ENCODE results near the gene NOL11.
A peak's percentile ranks its signal among the peaks of the same experiment; 100 is the strongest.
"Not testable (repeated sequence)": the region's sequence is repeated elsewhere in the genome, so short reads cannot be mapped to it uniquely, and the experiment has no call there.

NOL11 gene

GRCh38 chr17:67725373-67725791, 7.6 kb downstream of the NOL11 start:
- Histone ChIP-seq H3K27ac (replicated peaks) (peak overlapping the region; percentile 1; the same call in 1 of the 2 replicates), H3K27me3 (ENCODE audit: insufficient read depth, poor library complexity, severe bottlenecking) (no peaks in the 10 kb centered on the region), H3K4me3 (replicated peaks; ENCODE audit: insufficient read depth, low read length) (no peak overlapping the region)
- DNase-seq (ENCODE audit: low read depth in 1 of 2, low spot score in 1 of 2) = no peak
- no peak for TF ChIP-seq POLR2AphosphoS5 (IDR thresholded peaks at IDR 0.05; ENCODE audit: low read depth)
- TF ChIP-seq SPI1 (IDR thresholded peaks at IDR 0.05; ENCODE audit: borderline replicate concordance, low read depth) = no peak
- no peak for TF ChIP-seq CTCF (IDR thresholded peaks at IDR 0.05; ENCODE audit: insufficient read depth, low read length)
- TF ChIP-seq GABPA (IDR thresholded peaks at IDR 0.05; ENCODE audit: low read depth) = no peak
- TF ChIP-seq REST (IDR thresholded peaks at IDR 0.05; ENCODE audit: insufficient replicate concordance, low read depth) = no peak

GRCh38 chr17:67725807-67726206, 8.1 kb downstream of the NOL11 start:
- Histone ChIP-seq H3K4me3 (replicated peaks; ENCODE audit: insufficient read depth, low read length) (no peak overlapping the region), H3K27ac (replicated peaks) (0 out of 2 replicates have a peak overlapping the region, but pooled peaks have one; percentile 1), H3K27me3 (ENCODE audit: insufficient read depth, poor library complexity, severe bottlenecking) (no peaks in the 10 kb centered on the region)
- TF ChIP-seq SPI1 (IDR thresholded peaks at IDR 0.05; ENCODE audit: borderline replicate concordance, low read depth) = no peak
- no peak for TF ChIP-seq CTCF (IDR thresholded peaks at IDR 0.05; ENCODE audit: insufficient read depth, low read length)
- TF ChIP-seq GABPA (IDR thresholded peaks at IDR 0.05; ENCODE audit: low read depth) = no peak
- no peak for TF ChIP-seq POLR2AphosphoS5 (IDR thresholded peaks at IDR 0.05; ENCODE audit: low read depth)
- no peak for DNase-seq (ENCODE audit: low read depth in 1 of 2, low spot score in 1 of 2)

GRCh38 chr17:67727152-67728039, 9.7 kb downstream of the NOL11 start:
- H3K4me3 ChIP-seq (replicated peaks; ENCODE audit: insufficient read depth, low read length); H3K27ac ChIP-seq (replicated peaks); H3K27me3 ChIP-seq (ENCODE audit: insufficient read depth, poor library complexity, severe bottlenecking); DNase-seq (ENCODE audit: low read depth in 1 of 2, low spot score in 1 of 2): not testable (repeated sequence)

- no peak for TF ChIP-seq REST (IDR thresholded peaks at IDR 0.05; ENCODE audit: insufficient replicate concordance, low read depth)
- no peak for TF ChIP-seq POLR2AphosphoS5 (IDR thresholded peaks at IDR 0.05; ENCODE audit: low read depth)
- no peak for TF ChIP-seq CTCF (IDR thresholded peaks at IDR 0.05; ENCODE audit: insufficient read depth, low read length)
- TF ChIP-seq GABPA (IDR thresholded peaks at IDR 0.05; ENCODE audit: low read depth) = no peak
- TF ChIP-seq SPI1 (IDR thresholded peaks at IDR 0.05; ENCODE audit: borderline replicate concordance, low read depth) = no peak
- no peak for DNase-seq (ENCODE audit: low read depth in 1 of 2, low spot score in 1 of 2)
- H3K27me3 ChIP-seq (ENCODE audit: insufficient read depth, poor library complexity, severe bottlenecking) = no peaks in the 10 kb centered on the region
- no peak overlapping the region for H3K27ac ChIP-seq (replicated peaks)
- H3K4me3 ChIP-seq (replicated peaks; ENCODE audit: insufficient read depth, low read length) = no peak overlapping the region
Measured at GRCh38 chr17:67729903-67730302, 12.2 kb downstream of the NOL11 start.

Data from HL-60 (cell line).